Spleen (tissue), 7 donors: ENCODE results near the gene RPGRIP1L.

Experiments
- POLR2A ChIP-seq, 3 donors: fragments of 450-650 bp; IDR thresholded peaks; one replicate each; pipeline ENCODE4 v1.5.1; 2017; ENCODE audit warnings: antibody characterized with exemption in 3 of 3, mild to moderate bottlenecking in 1 of 3
- POLR2AphosphoS5 ChIP-seq, 3 donors: sonication (generic); formaldehyde crosslinking; IDR thresholded peaks; one replicate each; pipeline ENCODE4 v1.5.1; 2017; ENCODE audit warnings: antibody characterized with exemption in 3 of 3
- TF ChIP-seq, protein P1 (sequence below), 11 experiments: fragments of 200-600 bp in 7 of 11; fragments of 450-650 bp in 4 of 11; sonication (generic) in 4 of 11; IDR thresholded peaks in 8 of 11; conservative IDR thresholded peaks in 3 of 11; 1 replicate in 7 of 11; 2 replicates in 4 of 11; pipeline versions ENCODE4 v1.4.0 to v1.8.0; 2016 to 2021; ENCODE audit warnings: antibody characterized with exemption in 11 of 11, inconsistent platforms in 4 of 11, mild to moderate bottlenecking in 1 of 11
- donor health status: DM: no; HTN: no; CAD: no; lungs with moderate emphysema.
- donor health status: DM: no; HTN: no; CAD: no.
- donor health status: DM: no; HTN: no; CAD: no.

DNA sequence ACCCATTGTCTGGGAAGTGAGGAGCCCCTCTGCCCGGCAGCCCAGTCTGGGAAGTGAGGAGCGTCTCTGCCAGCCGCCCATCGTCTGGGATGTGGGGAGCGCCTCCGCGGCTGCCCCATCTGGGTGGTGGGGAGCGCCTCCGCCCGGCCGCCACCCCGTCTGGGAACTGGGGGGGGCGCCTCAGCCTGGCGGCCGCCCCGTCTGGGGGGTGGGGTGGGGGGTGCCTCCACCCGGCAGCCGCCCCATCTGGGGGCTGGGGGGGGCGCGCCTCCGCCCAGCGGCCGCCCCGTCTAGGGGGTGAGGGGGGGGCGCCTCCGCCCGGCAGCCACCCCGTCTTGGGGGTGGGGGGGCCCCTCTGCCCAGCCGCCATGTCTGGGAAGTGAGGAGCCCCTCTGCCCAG lies 78.4 kb downstream of the RPGRIP1L start:
- TF ChIP-seq, protein P1, sequence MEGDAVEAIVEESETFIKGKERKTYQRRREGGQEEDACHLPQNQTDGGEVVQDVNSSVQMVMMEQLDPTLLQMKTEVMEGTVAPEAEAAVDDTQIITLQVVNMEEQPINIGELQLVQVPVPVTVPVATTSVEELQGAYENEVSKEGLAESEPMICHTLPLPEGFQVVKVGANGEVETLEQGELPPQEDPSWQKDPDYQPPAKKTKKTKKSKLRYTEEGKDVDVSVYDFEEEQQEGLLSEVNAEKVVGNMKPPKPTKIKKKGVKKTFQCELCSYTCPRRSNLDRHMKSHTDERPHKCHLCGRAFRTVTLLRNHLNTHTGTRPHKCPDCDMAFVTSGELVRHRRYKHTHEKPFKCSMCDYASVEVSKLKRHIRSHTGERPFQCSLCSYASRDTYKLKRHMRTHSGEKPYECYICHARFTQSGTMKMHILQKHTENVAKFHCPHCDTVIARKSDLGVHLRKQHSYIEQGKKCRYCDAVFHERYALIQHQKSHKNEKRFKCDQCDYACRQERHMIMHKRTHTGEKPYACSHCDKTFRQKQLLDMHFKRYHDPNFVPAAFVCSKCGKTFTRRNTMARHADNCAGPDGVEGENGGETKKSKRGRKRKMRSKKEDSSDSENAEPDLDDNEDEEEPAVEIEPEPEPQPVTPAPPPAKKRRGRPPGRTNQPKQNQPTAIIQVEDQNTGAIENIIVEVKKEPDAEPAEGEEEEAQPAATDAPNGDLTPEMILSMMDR (IDR thresholded peaks at IDR 0.05 in 8 of 11, conservative IDR thresholded peaks at IDR 0.05 in 3 of 11): no peak
- TF ChIP-seq POLR2A (IDR thresholded peaks at IDR 0.05): no peak
- no peak for TF ChIP-seq POLR2AphosphoS5 (IDR thresholded peaks at IDR 0.05)
